Measurements from ENCODE around the gene MIS18BP1. TPM values are rescaled to one million over a fixed set of nuclear protein-coding genes. Genes with fewer than 3 reads are reported as not detected.

Gene MIS18BP1
- total and polyA plus RNA-seq, 2 experiments from 2014 or later = 109 to 216 TPM

DNA sequence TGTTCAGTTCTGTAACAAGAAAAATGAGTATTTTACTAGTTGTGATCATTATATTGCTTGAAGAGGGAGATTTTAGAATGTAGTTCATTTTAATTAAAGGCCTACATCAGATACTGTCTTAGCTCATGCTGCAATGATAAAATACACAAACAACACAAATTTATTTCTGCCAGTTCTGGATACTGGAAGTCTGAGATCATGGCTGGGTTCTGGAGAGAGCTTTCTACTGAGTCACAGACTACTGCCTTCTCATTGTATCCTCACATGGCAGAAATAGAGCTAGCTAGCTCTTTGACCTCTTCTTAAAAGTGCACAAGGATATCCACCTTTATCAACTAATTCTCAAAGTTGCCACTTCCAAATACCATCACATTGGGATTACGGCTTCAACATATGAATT is 53.8 kb downstream of the MIS18BP1 start:
- H3K4me1 Mint-ChIP-seq = no peaks in the 10 kb centered on the region
- DNase-seq (ENCODE audit: low spot score) = no peak
- Histone ChIP-seq H3K27ac (ENCODE audit: low read depth) (no peak overlapping the region; the same call in 1 of the 2 replicates), H3F3A (replicated peaks; ENCODE audit: low read depth) (no peaks in the 10 kb centered on the region), H2AFZ (no peak overlapping the region), H3K4me2 (no peak overlapping the region), H3K27me3 (ENCODE audit: insufficient read depth) (no peaks in the 10 kb centered on the region), H3K79me2 (replicated peaks; ENCODE audit: insufficient read depth) (no peaks in the 10 kb centered on the region), H4K20me1 (replicated peaks; ENCODE audit: insufficient read depth) (no peaks in the 10 kb centered on the region), H3K9me2 (ENCODE audit: insufficient read depth) (no peaks in the 10 kb centered on the region), H3K36me3 (ENCODE audit: insufficient read depth) (peaks cover 4% of the 10 kb centered on the region), H3K4me3 (no peak overlapping the region), H3K4me1 (ENCODE audit: insufficient read depth) (no peaks in the 10 kb centered on the region)
- TF ChIP-seq JUNB (IDR thresholded peaks at IDR 0.05; ENCODE audit: unreplicated experiment) = no peak
- TF ChIP-seq ZNF331 (CRISPR knock-in tag; IDR thresholded peaks at IDR 0.05; ENCODE audit: low read depth) = no peak
- no peak for TF ChIP-seq CREB1 (CRISPR knock-in tag; IDR thresholded peaks at IDR 0.05; ENCODE audit: low read depth)
- TF ChIP-seq, protein P1, sequence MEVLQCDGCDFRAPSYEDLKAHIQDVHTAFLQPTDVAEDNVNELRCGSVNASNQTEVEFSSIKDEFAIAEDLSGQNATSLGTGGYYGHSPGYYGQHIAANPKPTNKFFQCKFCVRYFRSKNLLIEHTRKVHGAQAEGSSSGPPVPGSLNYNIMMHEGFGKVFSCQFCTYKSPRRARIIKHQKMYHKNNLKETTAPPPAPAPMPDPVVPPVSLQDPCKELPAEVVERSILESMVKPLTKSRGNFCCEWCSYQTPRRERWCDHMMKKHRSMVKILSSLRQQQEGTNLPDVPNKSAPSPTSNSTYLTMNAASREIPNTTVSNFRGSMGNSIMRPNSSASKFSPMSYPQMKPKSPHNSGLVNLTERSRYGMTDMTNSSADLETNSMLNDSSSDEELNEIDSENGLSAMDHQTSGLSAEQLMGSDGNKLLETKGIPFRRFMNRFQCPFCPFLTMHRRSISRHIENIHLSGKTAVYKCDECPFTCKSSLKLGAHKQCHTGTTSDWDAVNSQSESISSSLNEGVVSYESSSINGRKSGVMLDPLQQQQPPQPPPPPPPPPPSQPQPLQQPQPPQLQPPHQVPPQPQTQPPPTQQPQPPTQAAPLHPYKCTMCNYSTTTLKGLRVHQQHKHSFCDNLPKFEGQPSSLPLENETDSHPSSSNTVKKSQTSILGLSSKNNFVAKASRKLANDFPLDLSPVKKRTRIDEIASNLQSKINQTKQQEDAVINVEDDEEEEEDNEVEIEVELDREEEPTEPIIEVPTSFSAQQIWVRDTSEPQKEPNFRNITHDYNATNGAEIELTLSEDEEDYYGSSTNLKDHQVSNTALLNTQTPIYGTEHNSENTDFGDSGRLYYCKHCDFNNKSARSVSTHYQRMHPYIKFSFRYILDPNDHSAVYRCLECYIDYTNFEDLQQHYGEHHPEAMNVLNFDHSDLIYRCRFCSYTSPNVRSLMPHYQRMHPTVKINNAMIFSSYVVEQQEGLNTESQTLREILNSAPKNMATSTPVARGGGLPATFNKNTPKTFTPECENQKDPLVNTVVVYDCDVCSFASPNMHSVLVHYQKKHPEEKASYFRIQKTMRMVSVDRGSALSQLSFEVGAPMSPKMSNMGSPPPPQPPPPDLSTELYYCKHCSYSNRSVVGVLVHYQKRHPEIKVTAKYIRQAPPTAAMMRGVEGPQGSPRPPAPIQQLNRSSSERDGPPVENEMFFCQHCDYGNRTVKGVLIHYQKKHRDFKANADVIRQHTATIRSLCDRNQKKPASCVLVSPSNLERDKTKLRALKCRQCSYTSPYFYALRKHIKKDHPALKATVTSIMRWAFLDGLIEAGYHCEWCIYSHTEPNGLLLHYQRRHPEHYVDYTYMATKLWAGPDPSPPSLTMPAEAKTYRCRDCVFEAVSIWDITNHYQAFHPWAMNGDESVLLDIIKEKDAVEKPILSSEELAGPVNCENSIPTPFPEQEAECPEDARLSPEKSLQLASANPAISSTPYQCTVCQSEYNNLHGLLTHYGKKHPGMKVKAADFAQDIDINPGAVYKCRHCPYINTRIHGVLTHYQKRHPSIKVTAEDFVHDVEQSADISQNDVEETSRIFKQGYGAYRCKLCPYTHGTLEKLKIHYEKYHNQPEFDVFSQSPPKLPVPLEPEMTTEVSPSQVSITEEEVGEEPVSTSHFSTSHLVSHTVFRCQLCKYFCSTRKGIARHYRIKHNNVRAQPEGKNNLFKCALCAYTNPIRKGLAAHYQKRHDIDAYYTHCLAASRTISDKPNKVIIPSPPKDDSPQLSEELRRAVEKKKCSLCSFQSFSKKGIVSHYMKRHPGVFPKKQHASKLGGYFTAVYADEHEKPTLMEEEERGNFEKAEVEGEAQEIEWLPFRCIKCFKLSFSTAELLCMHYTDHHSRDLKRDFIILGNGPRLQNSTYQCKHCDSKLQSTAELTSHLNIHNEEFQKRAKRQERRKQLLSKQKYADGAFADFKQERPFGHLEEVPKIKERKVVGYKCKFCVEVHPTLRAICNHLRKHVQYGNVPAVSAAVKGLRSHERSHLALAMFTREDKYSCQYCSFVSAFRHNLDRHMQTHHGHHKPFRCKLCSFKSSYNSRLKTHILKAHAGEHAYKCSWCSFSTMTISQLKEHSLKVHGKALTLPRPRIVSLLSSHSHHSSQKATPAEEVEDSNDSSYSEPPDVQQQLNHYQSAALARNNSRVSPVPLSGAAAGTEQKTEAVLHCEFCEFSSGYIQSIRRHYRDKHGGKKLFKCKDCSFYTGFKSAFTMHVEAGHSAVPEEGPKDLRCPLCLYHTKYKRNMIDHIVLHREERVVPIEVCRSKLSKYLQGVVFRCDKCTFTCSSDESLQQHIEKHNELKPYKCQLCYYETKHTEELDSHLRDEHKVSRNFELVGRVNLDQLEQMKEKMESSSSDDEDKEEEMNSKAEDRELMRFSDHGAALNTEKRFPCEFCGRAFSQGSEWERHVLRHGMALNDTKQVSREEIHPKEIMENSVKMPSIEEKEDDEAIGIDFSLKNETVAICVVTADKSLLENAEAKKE (CRISPR knock-in tag; IDR thresholded peaks at IDR 0.05) = no peak
- H3K27ac Mint-ChIP-seq = peak overlapping the region; percentile 11; the same call in 1 of the 2 replicates
- H3K27me3 Mint-ChIP-seq (ENCODE audit: insufficient read depth, low read depth, poor library complexity) = no peaks in the 10 kb centered on the region
- no peaks in the 10 kb centered on the region for H3K9me3 Mint-ChIP-seq
- H3K36me3 Mint-ChIP-seq (ENCODE audit: low read depth) = peaks cover 10% of the 10 kb centered on the region; the same call in 2 of the 3 replicates
- H3K4me3 Mint-ChIP-seq = no peak overlapping the region
- no peak for ATAC-seq

DNA sequence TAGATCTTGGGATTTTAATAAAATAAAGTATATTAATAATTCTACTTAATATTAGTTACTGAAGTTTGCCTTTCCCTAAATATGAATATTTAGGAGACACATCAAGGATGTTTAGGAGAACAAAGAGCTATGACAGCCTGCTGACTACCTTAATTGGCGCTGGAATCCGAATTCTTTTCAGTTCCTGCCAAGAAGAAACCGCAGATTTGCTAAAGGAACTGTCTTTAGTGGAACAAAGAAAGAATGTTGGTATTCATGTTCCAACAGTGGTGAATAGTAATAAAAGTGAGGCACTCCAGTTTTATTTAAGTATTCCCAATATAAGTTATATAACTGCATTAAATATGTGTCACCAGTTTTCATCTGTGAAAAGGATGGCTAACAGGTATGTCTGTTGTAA is 54.5 kb downstream of the MIS18BP1 start:
- H3K4me2 ChIP-seq = no peak overlapping the region
- H3K79me2 ChIP-seq (replicated peaks; ENCODE audit: insufficient read depth) = no peaks in the 10 kb centered on the region
- H3K4me1 ChIP-seq (ENCODE audit: insufficient read depth) = no peaks in the 10 kb centered on the region
- H3K4me3 ChIP-seq = no peak overlapping the region
- ATAC-seq (no peak), DNase-seq (ENCODE audit: low spot score) (no peak)
- Mint-ChIP-seq H3K9me3 (no peaks in the 10 kb centered on the region), H3K27ac (no peak overlapping the region), H3K4me3 (no peak overlapping the region), H3K36me3 (ENCODE audit: low read depth) (peaks cover 9% of the 10 kb centered on the region; the same call in 2 of the 3 replicates), H3K4me1 (no peaks in the 10 kb centered on the region), H3K27me3 (ENCODE audit: insufficient read depth, low read depth, poor library complexity) (no peaks in the 10 kb centered on the region)
- peaks cover 4% of the 10 kb centered on the region for H3K36me3 ChIP-seq (ENCODE audit: insufficient read depth)
- no peaks in the 10 kb centered on the region for H4K20me1 ChIP-seq (replicated peaks; ENCODE audit: insufficient read depth)
- H3K27me3 ChIP-seq (ENCODE audit: insufficient read depth) = no peaks in the 10 kb centered on the region
- no peaks in the 10 kb centered on the region for H3F3A ChIP-seq (replicated peaks; ENCODE audit: low read depth)
- H3K27ac ChIP-seq (ENCODE audit: low read depth) = no peak overlapping the region
- no peak overlapping the region for H2AFZ ChIP-seq
- no peaks in the 10 kb centered on the region for H3K9me2 ChIP-seq (ENCODE audit: insufficient read depth)
- TF ChIP-seq, protein P2, sequence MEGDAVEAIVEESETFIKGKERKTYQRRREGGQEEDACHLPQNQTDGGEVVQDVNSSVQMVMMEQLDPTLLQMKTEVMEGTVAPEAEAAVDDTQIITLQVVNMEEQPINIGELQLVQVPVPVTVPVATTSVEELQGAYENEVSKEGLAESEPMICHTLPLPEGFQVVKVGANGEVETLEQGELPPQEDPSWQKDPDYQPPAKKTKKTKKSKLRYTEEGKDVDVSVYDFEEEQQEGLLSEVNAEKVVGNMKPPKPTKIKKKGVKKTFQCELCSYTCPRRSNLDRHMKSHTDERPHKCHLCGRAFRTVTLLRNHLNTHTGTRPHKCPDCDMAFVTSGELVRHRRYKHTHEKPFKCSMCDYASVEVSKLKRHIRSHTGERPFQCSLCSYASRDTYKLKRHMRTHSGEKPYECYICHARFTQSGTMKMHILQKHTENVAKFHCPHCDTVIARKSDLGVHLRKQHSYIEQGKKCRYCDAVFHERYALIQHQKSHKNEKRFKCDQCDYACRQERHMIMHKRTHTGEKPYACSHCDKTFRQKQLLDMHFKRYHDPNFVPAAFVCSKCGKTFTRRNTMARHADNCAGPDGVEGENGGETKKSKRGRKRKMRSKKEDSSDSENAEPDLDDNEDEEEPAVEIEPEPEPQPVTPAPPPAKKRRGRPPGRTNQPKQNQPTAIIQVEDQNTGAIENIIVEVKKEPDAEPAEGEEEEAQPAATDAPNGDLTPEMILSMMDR (conservative IDR thresholded peaks at IDR 0.05; ENCODE audit: low read depth in 2 of 2) = no peak
- TF ChIP-seq NANOG (IDR thresholded peaks at IDR 0.05; ENCODE audit: borderline replicate concordance) = no peak

All from GM23338 (cell line).